ENCODE data around the gene CCNDBP1.
"Not testable (repeated sequence)": the region's sequence is repeated elsewhere in the genome, so short reads cannot be mapped to it uniquely, and the experiment has no call there.

CCNDBP1 gene

DNA sequence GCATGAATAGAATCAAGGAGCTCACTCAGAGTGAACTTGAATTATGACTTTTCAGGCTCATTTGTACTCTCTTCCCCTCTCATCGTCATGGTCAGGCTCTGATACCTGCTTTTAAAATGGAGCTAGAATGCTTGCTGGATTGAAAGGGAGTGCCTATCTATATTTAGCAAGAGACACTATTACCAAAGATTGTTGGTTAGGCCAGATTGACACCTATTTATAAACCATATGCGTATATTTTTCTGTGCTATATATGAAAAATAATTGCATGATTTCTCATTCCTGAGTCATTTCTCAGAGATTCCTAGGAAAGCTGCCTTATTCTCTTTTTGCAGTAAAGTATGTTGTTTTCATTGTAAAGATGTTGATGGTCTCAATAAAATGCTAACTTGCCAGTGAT lies 9.6 kb downstream of the CCNDBP1 start:
- no peak for DNase-seq

DNA sequence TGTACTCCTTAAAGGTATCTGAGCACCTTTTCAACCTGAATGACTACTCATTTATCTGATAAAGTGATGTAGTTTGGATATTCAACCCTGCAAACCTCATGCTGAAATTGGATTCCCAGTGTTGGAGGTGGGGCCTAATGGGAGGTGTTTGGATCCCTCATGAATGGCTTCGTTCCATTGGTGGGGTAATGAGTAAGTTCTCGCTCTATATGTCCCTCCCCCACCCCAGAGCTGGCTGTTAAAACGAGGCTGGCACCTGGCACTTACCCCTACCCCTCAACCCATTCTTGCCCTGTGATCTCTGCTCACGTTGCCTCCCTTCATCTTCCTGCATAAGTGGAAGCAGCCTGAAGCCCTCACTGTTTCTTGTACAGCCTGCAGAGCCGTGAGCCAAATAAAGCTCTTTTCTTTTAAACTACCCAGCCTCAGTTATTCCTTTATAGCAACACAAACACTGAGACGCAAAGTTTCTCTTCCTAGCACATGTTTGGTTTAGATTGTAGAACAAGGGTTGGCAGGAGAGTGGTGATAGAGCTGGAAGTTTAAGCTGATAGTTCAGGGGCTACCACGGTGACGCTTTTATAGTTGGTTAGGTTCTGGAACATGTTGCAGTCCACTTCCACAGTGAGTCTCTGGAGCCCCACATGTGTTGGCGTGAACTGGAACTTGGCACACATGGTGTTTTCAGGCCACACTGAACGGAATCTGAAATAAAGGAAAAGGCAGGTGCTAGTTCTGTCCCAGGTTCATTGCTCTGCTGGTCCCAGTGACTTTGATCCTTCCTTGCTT lies 11.8 kb downstream of the CCNDBP1 start:
- DNase-seq = no peak

DNA sequence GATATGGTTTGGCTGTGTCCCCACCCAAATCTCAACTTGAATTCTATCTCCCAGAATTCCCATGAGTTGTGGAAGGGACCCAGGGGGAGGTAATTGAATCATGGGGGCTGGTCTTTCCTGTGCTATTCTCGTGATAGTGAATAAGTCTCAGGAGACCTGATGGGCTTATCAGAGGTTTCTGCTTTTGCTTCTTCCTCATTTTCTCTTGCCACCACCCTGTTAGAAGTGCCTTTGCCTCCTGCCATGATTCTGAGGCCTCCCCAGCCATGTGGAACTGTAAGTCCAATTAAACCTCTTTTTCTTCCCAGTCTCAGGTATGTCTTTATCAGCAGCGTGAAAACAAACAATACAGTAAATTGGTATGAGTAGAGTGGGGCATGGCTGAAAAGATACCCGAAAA lies 12.6 kb downstream of the CCNDBP1 start:
- DNase-seq = not testable (repeated sequence)

DNA sequence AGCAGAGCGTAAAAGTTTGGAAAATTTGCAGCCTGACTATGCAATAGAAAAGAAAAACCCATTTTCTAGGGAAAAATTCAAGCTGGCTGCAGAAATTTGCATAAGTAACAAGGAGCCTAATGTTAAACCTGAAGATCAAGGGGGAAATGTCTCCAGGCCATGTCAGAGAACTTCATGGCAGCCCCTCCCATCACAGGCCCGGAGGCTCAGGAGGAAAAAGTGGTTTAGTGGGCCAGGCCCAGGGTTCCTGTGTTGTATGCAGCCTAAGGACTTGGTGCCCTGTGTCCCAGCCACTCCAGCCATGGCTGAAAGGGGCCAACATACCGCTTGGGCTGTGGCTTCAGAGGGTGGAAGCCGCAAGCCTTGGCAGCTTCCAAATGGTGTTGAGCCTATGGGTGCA lies 13.4 kb downstream of the CCNDBP1 start:
- not testable (repeated sequence) for DNase-seq

DNA sequence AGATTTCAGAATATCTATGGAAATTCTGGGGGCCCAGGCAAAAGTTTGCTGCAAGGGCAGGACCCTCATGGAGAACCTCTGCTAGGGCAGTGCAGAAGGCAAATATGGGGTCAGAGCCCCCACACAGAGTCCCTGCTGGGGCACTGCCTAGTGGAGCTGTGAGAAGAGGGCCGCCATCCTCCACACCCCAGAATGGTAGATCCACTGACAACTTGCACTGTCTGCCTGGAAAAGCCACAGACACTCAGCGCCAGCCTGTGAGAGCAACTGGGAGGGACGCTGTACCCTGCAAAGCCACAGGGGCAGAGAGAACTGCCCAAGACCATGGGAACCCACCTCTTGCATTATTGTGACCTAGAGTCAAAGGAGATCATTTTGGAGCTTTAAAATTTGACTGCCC lies 13.8 kb downstream of the CCNDBP1 start:
- DNase-seq = no peak

DNA sequence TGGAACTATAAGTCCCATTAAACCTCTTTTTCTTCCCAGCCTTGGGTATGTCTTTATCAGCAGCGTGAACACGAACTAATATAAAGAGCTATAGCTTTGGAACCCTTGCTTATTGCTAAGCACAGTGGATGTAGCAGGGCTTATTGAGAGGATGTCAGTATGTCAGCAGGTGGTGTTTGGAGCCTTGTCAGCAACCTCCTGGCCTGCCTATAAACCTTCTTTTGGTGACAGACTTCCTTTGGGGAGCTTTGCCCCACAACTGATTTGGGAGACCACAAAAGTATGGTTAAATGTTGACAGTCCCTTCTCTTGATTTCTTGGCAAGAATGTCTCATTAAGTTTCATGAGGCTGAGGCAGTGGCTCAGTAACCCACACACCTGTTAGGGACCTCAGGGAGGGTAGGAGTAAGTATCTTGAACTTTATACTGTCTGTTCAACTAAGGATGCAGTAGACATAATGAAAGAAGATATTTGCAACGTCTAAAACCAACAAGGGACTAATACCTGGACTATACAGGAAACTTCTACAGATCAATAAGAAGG lies 14.8 kb downstream of the CCNDBP1 start:
- DNase-seq = no peak

DNA sequence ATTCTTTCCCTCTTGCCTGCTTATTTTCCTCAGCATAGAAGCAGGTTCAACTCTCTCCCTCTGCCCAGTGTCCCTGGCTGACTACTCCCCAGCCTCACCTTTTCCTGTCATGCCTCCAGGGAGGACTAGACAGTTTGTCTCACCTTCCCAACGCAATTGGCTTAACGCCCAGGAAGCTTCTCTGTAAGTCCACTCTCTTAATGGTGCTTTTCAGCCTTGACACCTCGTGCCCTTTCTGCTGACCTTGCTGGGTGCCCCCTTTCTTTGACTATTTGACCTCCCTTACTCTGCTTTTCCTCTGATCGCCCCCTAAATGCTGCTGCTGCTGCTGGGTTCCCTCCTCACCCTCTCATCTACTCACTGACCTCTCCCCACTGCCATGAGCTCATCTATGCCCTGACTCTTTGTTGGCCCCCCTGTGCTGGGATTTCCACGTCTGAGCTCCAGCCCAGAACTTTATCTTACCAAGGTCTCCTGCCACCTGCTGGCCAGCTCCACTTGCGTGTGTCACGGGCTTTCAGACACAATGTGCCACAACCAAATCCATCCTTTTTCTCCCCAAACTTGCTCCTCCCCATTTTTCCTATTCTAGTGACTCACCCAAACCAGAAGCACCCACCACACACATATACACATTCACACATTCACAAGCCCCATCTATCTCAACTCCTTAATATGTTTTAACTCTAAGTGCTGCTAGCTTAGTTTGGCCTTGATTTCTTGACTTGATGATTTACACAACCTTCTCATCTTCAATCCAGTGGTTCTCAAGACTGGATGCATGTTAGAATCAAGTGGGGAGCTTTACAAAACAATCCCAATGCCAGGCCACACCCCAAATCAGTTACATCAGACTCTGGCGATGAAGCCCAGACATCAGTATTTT lies 19.1 kb downstream of the CCNDBP1 start:
- peak; percentile 29 to 49 for DNase-seq

DNA sequence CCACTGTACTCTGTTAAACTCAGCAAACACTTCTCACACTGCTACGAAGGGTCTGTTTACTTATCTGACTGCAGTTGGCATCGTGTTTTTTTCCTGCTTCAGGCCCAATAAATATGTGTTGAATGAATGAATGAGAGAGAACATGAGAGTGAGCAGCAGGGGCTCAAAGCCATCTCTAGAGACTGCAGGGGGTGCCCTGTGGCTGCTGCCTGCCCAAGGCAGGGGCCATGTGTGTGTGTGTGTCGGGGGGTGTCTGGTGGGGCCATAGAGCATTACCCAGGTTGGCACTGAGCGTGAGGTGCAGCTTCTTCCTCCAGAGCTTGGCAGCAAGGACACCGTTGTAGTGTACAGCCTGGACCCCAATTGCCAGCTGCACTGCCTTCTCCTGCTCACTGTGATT lies 20.9 kb downstream of the CCNDBP1 start:
- no peak for DNase-seq

DNA sequence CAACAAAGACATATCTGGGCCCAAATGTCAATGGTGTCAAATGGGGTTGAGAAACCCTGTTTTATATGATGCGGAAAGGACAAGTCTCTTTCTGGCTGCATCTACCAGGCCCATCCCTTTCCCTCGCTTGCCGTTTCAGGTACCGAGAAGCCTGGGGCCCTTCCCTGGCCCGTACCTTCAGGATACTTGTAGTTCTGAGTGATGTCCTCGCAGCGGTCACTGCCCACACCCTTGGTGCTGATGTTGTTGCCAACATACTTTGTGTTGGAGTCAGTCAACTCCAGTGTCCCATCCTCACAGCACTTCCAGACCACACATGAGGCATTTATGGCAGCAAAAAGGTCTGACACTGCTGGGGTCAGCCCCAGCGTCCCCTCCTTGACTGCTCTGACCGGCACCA lies 21.8 kb downstream of the CCNDBP1 start:
- no peak for DNase-seq

DNA sequence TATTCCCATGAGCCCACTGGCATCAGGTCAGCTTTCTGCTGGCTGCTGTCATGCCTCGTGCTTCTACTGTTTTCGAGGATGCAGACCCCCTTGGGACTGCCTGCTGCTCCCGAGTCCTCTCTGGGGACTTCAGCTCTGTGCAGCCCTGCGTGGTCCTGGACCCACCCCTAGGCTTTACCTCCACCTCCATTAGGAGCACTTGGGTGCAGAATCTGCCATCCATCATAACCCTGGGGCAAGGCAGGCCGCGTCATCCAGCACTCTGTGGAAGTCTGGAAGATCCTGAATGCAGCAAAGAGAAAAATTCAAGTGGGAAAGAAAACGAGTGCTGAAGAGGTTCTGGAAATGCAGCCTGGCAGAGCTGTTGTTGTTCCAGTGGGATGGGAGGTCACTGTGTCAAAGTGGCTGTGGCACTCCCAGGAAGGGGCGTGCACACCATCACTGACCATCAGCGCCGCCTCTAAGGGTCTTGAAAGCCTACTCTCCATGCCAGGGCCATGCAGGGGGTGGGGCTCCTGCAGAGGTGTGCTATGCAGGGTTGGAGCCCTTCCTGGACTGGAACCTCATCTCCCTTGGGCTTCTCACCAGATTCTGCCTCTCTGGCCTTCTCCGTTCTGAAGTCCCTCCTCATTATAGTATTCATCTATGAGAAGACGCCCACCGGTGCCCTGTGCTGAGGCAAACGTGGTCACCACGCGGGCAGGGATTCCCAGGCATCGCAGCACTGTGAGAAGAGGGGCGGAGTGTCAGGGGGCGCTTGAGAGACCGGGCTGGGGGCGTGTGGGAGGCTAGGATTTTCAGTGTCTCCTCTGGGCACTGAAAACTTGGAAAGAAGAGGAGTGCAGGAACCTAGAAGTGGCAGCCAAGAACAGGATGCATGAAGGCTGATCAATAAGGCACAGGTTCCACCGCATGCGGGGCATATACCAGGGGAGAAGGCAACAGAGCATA lies 23.1 kb downstream of the CCNDBP1 start:
- DNase-seq = no peak

DNA sequence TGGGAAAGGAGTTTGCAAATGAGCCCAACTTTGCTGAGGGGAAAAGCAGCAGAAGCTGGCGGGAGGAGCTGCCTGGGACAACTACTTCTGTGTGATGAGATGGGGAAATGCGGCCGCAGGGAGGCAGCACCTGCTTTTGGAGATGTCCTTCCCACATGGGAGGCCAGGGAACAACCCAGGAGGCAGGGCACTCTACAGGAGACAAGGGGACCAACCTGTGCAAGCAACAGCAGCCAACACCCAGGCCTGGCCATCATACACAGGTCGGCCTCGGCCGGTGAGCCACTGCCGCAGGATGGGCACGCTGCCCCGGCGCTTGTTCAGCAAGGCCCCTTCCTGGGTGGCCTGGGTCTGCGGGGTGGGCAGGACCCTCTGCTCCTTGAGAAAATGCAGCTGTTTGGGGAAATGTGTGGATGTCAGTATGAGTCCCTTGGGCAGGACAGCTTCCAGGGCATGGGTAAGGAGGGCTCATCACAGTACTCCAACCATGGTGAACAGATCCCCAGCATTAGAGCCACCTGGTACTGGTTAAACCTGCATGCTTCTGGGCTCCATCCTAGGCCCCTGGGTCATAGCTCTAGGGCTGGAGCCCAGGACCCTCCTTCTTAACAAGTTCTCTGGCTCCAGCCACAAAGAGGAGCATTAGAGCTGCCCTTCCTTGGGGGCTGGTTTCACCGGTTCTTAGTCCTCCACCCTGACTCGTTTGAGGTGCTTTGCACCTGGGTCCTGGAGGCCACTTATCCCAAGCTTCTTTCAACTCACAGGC lies 24.0 kb downstream of the CCNDBP1 start:
- no peak for DNase-seq

DNA sequence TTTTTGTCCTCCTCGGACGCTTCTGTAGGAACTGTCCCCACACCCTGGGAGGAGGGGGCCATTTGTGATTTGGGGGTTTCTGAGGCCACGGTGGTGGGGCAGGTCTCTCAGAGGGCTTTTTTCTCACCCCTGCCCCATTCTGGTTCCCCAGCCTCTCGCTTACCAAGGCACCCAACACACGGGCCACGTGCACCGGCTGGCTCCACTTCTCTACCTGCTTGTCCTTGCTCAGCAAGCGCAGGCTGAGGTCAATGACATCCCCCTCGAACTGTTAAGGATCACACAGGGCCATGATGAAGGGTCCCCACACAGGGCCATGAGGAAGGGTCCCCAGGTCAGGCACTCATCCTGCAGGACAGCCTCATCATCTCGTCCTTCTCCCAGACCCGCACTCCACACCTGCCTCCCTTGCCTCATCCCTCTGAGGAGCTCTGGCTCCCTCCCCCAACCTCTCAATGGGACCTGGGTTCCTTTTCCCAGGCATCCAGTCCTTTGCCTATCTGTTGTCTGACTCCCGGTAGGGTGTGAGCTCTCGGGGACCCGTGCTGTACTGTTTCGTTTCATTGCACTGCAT lies 25.1 kb downstream of the CCNDBP1 start:
- DNase-seq = no peak

DNA sequence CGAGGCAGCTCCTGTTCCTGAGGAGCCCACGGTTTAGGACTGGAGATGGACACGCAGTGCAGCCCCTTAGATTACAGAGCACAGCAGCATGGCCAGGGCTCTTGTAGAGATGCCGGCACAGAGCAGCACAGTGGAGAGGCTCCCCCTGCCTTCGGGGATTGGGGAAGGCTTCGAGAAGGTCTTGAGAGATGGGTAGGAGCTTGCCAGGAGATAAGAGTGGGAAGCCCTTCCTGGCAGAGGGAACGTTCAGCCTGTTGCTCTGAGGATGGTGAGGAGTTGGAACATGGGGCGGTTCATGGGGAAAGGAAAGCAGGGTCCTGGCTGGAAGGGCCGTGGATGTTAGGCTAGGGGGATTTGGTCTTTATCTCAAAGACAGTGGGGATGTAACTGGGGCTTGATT lies 25.6 kb downstream of the CCNDBP1 start:
- DNase-seq = no peak

DNA sequence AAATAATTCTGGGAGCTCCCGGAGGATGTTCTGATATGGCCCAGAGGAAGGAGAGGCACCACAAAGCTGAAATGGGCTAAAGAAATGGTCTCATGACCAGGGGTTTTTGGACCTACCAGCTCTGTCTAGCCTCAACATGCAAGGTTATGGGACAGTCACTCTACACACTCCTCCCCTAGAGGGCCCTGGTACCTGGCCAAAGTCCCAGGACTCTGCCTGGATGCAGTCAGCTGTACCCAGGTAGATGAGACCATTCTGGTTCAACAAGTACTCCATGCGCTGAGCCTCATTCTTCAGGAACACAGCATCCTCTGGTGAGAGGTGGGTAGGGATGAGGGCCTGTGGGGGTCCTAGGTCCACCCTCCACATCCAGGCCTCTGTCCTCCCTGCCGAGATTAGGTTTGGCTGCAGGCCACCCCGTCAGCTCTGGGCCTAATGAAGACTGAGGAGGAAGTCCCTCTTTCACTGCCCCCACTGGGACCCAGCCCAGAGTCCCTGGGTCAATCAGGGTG lies 26.1 kb downstream of the CCNDBP1 start:
- no peak for DNase-seq

DNA sequence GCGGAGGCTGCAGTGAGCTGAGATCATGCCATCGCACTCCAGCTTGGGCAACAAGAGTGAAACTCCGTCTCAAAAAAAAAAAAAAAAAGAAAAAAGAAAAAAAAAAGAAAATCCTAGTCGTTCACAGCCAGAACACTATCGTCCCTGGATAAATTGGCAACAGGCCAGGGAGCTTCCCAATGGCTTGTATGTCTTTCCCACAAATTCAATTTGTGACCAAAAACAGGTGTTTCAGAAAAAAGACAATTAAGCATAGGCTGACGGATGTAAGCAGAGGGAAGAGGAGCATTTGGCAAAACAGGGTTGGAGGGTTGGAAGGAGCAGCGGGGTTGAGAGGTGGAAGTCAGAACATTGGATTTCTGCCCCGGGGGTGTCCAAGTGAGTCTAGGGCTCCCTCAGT lies 27.1 kb downstream of the CCNDBP1 start:
- DNase-seq = no peak

DNA sequence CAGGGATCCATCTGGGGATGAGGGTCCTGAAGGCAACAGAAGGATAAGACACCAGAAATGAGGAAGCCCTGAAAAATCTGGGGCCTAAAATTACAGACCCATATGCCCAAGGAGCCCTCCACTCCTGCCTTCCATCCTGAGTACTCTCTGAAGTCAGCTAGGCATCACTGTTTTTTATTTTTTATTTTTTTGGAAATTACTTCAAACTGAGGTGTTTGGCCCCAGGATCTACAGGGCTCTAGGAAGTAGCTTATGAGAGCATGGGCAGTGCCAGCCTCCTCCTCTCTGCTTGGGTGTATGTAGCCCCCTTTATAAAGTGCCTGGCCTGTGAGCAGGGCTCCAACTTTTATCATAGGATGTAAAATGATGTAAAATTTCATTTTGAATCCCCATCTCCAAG lies 27.7 kb downstream of the CCNDBP1 start:
- no peak for DNase-seq

DNA sequence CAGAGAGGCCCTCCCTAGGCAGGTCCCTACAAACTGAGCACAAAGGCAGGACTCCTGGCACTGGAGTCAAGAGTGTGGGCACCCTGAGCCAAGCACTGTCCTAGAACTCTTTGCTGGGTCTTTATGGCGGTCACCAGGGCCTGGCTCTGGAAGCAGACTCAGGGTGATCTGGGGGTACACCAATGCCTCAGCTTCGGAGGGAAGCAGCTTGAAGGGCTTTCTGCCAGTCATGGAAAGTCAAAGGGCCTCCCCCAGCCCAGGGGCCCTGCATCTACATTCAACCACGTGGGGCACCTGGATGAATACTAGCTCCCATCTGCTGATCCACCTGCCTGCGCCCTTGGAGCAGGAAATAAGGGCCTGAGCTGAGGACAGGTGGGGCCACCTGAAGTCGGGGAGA lies 28.3 kb downstream of the CCNDBP1 start:
- DNase-seq = no peak

DNA sequence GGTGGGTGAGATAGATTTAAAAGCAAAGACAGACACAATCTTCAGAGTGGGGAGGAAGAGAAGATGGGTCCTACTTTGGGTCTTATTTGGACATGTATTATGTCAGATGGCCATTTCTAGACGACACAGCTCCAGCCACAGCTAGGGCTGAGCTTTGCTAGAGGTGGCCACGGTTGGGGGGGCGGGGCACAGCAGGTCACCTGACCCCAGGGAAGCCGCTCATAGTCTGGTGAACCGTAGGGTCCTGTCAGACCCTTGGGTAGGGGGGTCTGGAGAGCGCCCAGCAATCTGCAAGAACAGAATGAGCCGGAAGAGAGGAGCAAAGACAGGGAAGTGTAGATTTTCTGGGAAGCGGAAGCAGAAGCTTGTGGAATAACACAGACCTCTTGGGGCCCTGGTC lies 29.0 kb downstream of the CCNDBP1 start:
- no peak for DNase-seq

DNA sequence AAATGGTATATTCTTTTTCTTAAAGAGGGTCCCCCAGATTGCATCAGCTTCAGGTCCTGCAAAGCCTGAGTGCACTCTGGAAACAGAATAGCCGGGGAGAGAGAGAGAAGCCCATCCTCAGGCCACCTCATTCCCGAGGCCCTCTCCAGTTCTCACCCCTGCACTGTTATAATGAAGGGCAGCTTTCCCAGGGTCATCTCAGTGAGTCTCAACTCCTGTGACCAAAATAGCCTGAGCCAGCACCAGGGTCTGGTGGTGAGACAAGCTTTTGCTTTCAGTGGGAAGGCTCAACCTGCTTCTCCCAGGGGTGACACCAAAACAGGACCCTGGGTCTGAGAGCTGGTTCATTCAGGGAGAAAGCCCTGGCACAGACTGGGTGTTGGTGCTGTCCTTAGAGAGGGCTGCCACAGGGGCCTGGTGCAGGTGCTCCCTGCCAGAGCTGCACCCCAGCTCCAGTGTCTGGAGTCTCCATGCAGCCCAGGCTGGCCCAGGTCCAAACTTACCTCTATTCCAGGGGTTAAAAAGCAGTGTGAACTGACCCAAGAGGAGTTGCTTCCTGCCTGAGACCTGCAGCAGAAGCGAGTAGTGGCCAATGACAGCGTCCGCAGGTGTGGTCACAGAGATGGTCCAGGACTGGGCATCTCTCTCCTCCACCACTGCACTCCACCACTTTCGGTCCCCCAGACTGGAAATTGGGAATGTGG lies 29.5 kb downstream of the CCNDBP1 start:
- DNase-seq = no peak

DNA sequence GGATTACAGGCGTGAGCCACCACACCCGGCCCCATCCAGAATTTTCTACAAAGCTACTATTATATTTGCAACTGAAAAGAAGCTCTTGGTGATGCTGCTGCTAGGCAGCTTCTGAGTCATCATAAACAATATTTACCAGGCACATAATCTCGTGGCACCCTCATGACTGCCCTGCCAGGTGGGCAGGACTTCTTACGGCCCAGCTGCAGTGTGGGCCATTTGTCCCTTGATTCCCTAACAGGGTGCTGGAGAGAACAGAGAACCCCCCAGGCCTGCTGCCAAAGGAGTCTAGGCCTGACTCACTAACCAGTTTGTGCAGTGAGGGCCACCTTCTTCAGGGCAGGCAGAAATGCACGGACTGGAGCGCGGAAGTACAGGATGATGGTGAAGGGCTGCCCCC lies 30.8 kb downstream of the CCNDBP1 start:
- no peak for DNase-seq
